Activated CD8-positive, alpha-beta memory T cell treated with anti-CD3 and anti-CD28 coated beads, Interleukin-2, amount 50 U/mL, for 1 hour (primary cell): ENCODE data around the gene RORB.

ENCODE experiments used
- DNase-seq: peaks from one replicate; pipeline ENCODE4 v3.0.0-alpha.2; 2020; ENCODE audit errors: extremely low read depth

The RORB gene

GRCh38 chr9:74718709-74719108 is 221.6 kb downstream of the RORB start:
- no peak for DNase-seq

GRCh38 chr9:74719306-74719705 is 222.2 kb downstream of the RORB start:
- DNase-seq = no peak

GRCh38 chr9:74721696-74722660 is 224.8 kb downstream of the RORB start:
- DNase-seq = no peak

GRCh38 chr9:74724317-74724716 is 227.2 kb downstream of the RORB start:
- no peak for DNase-seq

- no peak for DNase-seq
Measured at GRCh38 chr9:74726581-74726980, 229.4 kb downstream of the RORB start.

GRCh38 chr9:74728176-74728575 is 231.0 kb downstream of the RORB start:
- DNase-seq = no peak

GRCh38 chr9:74729136-74729695 is 232.1 kb downstream of the RORB start:
- no peak for DNase-seq

- DNase-seq = no peak
Measured at GRCh38 chr9:74735761-74736160, 238.6 kb downstream of the RORB start.

GRCh38 chr9:74736646-74737045 is 239.5 kb downstream of the RORB start:
- no peak for DNase-seq

- no peak for DNase-seq
Measured at GRCh38 chr9:74742191-74742790, 245.2 kb downstream of the RORB start.
